HAP-1 (cell line): ENCODE results near the gene TIAM1.

Source experiments
- DNase-seq, 2 experiments: peaks; one replicate each; pipeline ENCODE4 v3.0.0-alpha.2; 2016 to 2020; ENCODE audit warnings: low spot score in 2 of 2
- H3K27me3 ChIP-seq: fragments of 250-450 bp; sonication (Bioruptor Pico); 2 replicates; pipeline ENCODE4 v1.5.1; 2020; ENCODE audit warnings: low read depth, mild to moderate bottlenecking, moderate library complexity
- H3K36me3 ChIP-seq: fragments of 250-450 bp; sonication (Bioruptor Pico); replicated peaks from 2 replicates; pipeline ENCODE4 v1.5.1; 2020; ENCODE audit warnings: mild to moderate bottlenecking
- H3K4me1 ChIP-seq: fragments of 250-450 bp; sonication (Bioruptor Pico); 2 replicates; pipeline ENCODE4 v1.5.1; 2020; ENCODE audit warnings: mild to moderate bottlenecking
- H3K4me3 ChIP-seq: fragments of 250-450 bp; sonication (Bioruptor Pico); 2 replicates; pipeline ENCODE4 v1.5.1; 2020; ENCODE audit warnings: mild to moderate bottlenecking, moderate library complexity
- H3K9me3 ChIP-seq: fragments of 250-450 bp; sonication (Bioruptor Pico); 2 replicates; pipeline ENCODE4 v1.5.1; 2020; ENCODE audit warnings: mild to moderate bottlenecking, moderate library complexity
- in situ Hi-C: fragments of 300-500 bp; cut with MboI; formaldehyde crosslinking; loops from 3 replicates; pipeline ENCODE4 v1.14.3; 2020; ENCODE audit warnings: low sequenced_read_pairs, inconsistent platforms, mixed read lengths

Gene TIAM1

GRCh38 chr21:31298618-31299269 lies 45.3 kb downstream of the TIAM1 start:
- in situ Hi-C loops, result no loop called here
- Histone ChIP-seq H3K27me3 (no peaks in the 10 kb centered on the region), H3K9me3 (no peaks in the 10 kb centered on the region), H3K4me3 (no peak overlapping the region), H3K4me1 (no peaks in the 10 kb centered on the region), H3K36me3 (no peaks in the 10 kb centered on the region)
- DNase-seq, result no peak

GRCh38 chr21:31297806-31298205 lies 46.3 kb downstream of the TIAM1 start:
- in situ Hi-C loops, result no loop called here

GRCh38 chr21:31295676-31296075 lies 48.4 kb downstream of the TIAM1 start:
- in situ Hi-C loops, result no loop called here
- H3K4me3 ChIP-seq, result no peak overlapping the region
- no peak for DNase-seq
- no peaks in the 10 kb centered on the region for H3K9me3 ChIP-seq
- H3K4me1 ChIP-seq, result no peaks in the 10 kb centered on the region
- no peaks in the 10 kb centered on the region for H3K27me3 ChIP-seq
- H3K36me3 ChIP-seq, result no peaks in the 10 kb centered on the region

More at GRCh38 chr21:31297806-31298205, 46.3 kb downstream of the TIAM1 start:
- Histone ChIP-seq H3K27me3 (no peaks in the 10 kb centered on the region), H3K4me1 (no peaks in the 10 kb centered on the region), H3K36me3 (no peaks in the 10 kb centered on the region), H3K4me3 (no peak overlapping the region), H3K9me3 (no peaks in the 10 kb centered on the region)
- DNase-seq, result no peak

- in situ Hi-C loops, result no loop called here
- Histone ChIP-seq H3K4me3 (no peak overlapping the region), H3K27me3 (no peaks in the 10 kb centered on the region), H3K9me3 (no peaks in the 10 kb centered on the region), H3K4me1 (no peaks in the 10 kb centered on the region), H3K36me3 (no peaks in the 10 kb centered on the region)
- DNase-seq, result no peak
Measured at GRCh38 chr21:31294691-31295090, 49.4 kb downstream of the TIAM1 start.

GRCh38 chr21:31293986-31294385 lies 50.1 kb downstream of the TIAM1 start:
- Histone ChIP-seq H3K9me3 (no peaks in the 10 kb centered on the region), H3K27me3 (no peaks in the 10 kb centered on the region), H3K36me3 (no peaks in the 10 kb centered on the region), H3K4me3 (no peak overlapping the region), H3K4me1 (no peaks in the 10 kb centered on the region)
- DNase-seq, result no peak
- in situ Hi-C loops, result no loop called here

GRCh38 chr21:31290765-31291164 lies 53.3 kb downstream of the TIAM1 start:
- in situ Hi-C loops, result no loop called here
- Histone ChIP-seq H3K36me3 (no peaks in the 10 kb centered on the region), H3K4me1 (no peaks in the 10 kb centered on the region), H3K9me3 (no peaks in the 10 kb centered on the region), H3K27me3 (no peaks in the 10 kb centered on the region), H3K4me3 (no peak overlapping the region)
- no peak for DNase-seq

- H3K36me3 ChIP-seq, result no peaks in the 10 kb centered on the region
- H3K27me3 ChIP-seq, result no peaks in the 10 kb centered on the region
- H3K9me3 ChIP-seq, result no peaks in the 10 kb centered on the region
- in situ Hi-C loops, result no loop called here
- DNase-seq, result no peak
- H3K4me3 ChIP-seq, result no peak overlapping the region
- H3K4me1 ChIP-seq, result no peaks in the 10 kb centered on the region
Measured at GRCh38 chr21:31289702-31290101, 54.4 kb downstream of the TIAM1 start.

GRCh38 chr21:31288191-31288590 lies 55.9 kb downstream of the TIAM1 start:
- Histone ChIP-seq H3K4me1 (no peaks in the 10 kb centered on the region), H3K9me3 (no peaks in the 10 kb centered on the region), H3K4me3 (no peak overlapping the region), H3K27me3 (no peaks in the 10 kb centered on the region), H3K36me3 (no peaks in the 10 kb centered on the region)
- in situ Hi-C loops, result no loop called here
- no peak for DNase-seq

GRCh38 chr21:31287201-31287600 lies 56.9 kb downstream of the TIAM1 start:
- no peak overlapping the region for H3K4me3 ChIP-seq
- no peaks in the 10 kb centered on the region for H3K4me1 ChIP-seq
- DNase-seq, result no peak
- H3K27me3 ChIP-seq, result no peaks in the 10 kb centered on the region
- no peaks in the 10 kb centered on the region for H3K36me3 ChIP-seq
- H3K9me3 ChIP-seq, result no peaks in the 10 kb centered on the region
- in situ Hi-C loops, result no loop called here

- in situ Hi-C loops, result no loop called here
- DNase-seq, result no peak
- no peaks in the 10 kb centered on the region for H3K36me3 ChIP-seq
Measured at GRCh38 chr21:31286621-31287020, 57.4 kb downstream of the TIAM1 start.

GRCh38 chr21:31284797-31285397 lies 59.2 kb downstream of the TIAM1 start:
- DNase-seq, result no peak
- Histone ChIP-seq H3K4me1 (no peaks in the 10 kb centered on the region), H3K4me3 (no peak overlapping the region), H3K27me3 (no peaks in the 10 kb centered on the region), H3K9me3 (no peaks in the 10 kb centered on the region), H3K36me3 (no peaks in the 10 kb centered on the region)
- in situ Hi-C loops, result no loop called here

More at GRCh38 chr21:31286621-31287020, 57.4 kb downstream of the TIAM1 start:
- H3K9me3 ChIP-seq, result no peaks in the 10 kb centered on the region
- no peaks in the 10 kb centered on the region for H3K4me1 ChIP-seq
- no peaks in the 10 kb centered on the region for H3K27me3 ChIP-seq
- no peak overlapping the region for H3K4me3 ChIP-seq

- Histone ChIP-seq H3K4me1 (no peaks in the 10 kb centered on the region), H3K9me3 (no peaks in the 10 kb centered on the region), H3K36me3 (no peaks in the 10 kb centered on the region), H3K4me3 (no peak overlapping the region), H3K27me3 (no peaks in the 10 kb centered on the region)
- no peak for DNase-seq
- in situ Hi-C loops, result no loop called here
Measured at GRCh38 chr21:31283025-31283424, 61.0 kb downstream of the TIAM1 start.

- in situ Hi-C loops, result no loop called here
- Histone ChIP-seq H3K27me3 (no peaks in the 10 kb centered on the region), H3K4me3 (no peak overlapping the region), H3K9me3 (no peaks in the 10 kb centered on the region), H3K36me3 (no peaks in the 10 kb centered on the region), H3K4me1 (no peaks in the 10 kb centered on the region)
- no peak for DNase-seq
Measured at GRCh38 chr21:31282095-31282709, 61.9 kb downstream of the TIAM1 start.

- Histone ChIP-seq H3K27me3 (no peaks in the 10 kb centered on the region), H3K36me3 (no peaks in the 10 kb centered on the region), H3K4me1 (no peaks in the 10 kb centered on the region), H3K9me3 (no peaks in the 10 kb centered on the region), H3K4me3 (no peak overlapping the region)
- in situ Hi-C loops, result no loop called here
- no peak for DNase-seq
Measured at GRCh38 chr21:31281561-31281960, 62.5 kb downstream of the TIAM1 start.
